ENCODE data around the gene ADAMTS8.

ADAMTS8 gene

GRCh38 chr11:130428316-130429119 is at the start of gene ADAMTS8:
Gene ADAMTS8, minus strand, starts transcription at chr11:130428609. Its CDS starts 323 bp downstream, at chr11:130428286.
- H3K36me3 ChIP-seq (ENCODE audit: control insufficient read depth in 2 of 2, insufficient read depth in 2 of 2, low read length in 2 of 2): no peaks in the 10 kb centered on the region
- no peak within 1 kb of the TSS for H3K9ac ChIP-seq (ENCODE audit: low read depth in 1 of 2, low read length in 2 of 2)
- no peak within 1 kb of the TSS for H3K27ac ChIP-seq (ENCODE audit: low read depth in 2 of 2, low read length in 2 of 2)
- no peaks in the 10 kb centered on the region for H3K9me3 ChIP-seq (ENCODE audit: control insufficient read depth in 2 of 2, low read length in 2 of 2)
- peaks cover 0 to 9% of the 10 kb centered on the region in 2 donors for H3K4me1 ChIP-seq (ENCODE audit: control insufficient read depth in 2 of 2, insufficient read depth in 2 of 2, low read length in 2 of 2)
- H3K27me3 ChIP-seq (ENCODE audit: control insufficient read depth in 2 of 2, insufficient read depth in 2 of 2, low read length in 2 of 2): peaks cover 32 to 36% of the 10 kb centered on the region in 2 donors
- H3K4me3 ChIP-seq (ENCODE audit: low read length in 2 of 2): peak within 1 kb of the TSS; percentile 31 to 40

GRCh38 chr11:130477586-130478203 is 49.3 kb upstream of the ADAMTS8 start:
- peak overlapping the region in 1 of 2 donors; percentile 21 for H3K27ac ChIP-seq (ENCODE audit: low read depth in 2 of 2, low read length in 2 of 2)
- H3K9ac ChIP-seq (ENCODE audit: low read depth in 1 of 2, low read length in 2 of 2): no peak overlapping the region
- H3K36me3 ChIP-seq (ENCODE audit: control insufficient read depth in 2 of 2, insufficient read depth in 2 of 2, low read length in 2 of 2): no peaks in the 10 kb centered on the region
- H3K27me3 ChIP-seq (ENCODE audit: control insufficient read depth in 2 of 2, insufficient read depth in 2 of 2, low read length in 2 of 2): no peaks in the 10 kb centered on the region
- no peaks in the 10 kb centered on the region for H3K9me3 ChIP-seq (ENCODE audit: control insufficient read depth in 2 of 2, low read length in 2 of 2)
- no peak overlapping the region for H3K4me3 ChIP-seq (ENCODE audit: low read length in 2 of 2)
- H3K4me1 ChIP-seq (ENCODE audit: control insufficient read depth in 2 of 2, insufficient read depth in 2 of 2, low read length in 2 of 2): peaks cover 0 to 4% of the 10 kb centered on the region in 2 donors

DNA sequence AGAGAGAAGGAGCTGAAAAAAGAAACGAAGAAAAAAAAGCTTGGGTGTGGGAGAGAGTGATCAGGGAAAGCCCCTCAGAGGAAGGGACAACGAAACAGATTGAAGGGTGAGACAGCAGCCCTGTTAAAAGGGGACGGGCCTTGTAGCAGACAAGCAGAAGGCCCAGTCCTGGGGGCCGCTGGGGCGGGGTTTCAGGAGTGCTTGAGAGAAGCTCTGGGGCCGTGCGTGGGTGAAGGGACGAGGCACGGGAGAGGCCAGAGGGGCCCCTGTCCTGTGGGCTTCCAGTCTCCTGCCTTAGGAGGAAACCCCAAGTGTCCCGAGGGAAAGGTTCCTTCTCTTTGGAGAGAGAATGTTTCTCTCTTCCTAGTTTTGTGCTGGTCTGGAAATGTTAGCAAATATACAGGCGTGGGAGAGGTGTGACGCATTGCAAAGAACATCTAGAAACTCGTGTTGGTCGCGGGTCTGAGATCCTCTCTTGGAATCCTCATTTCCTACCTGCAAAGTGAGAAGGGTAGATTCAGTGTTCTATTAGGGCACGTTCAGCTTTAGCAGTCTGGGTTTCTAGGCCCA is 48.6 kb upstream of the ADAMTS8 start:
- no peaks in the 10 kb centered on the region for H3K36me3 ChIP-seq (ENCODE audit: control insufficient read depth in 2 of 2, insufficient read depth in 2 of 2, low read length in 2 of 2)
- H3K4me1 ChIP-seq (ENCODE audit: control insufficient read depth in 2 of 2, insufficient read depth in 2 of 2, low read length in 2 of 2): peaks cover 0 to 4% of the 10 kb centered on the region in 2 donors
- H3K27ac ChIP-seq (ENCODE audit: low read depth in 2 of 2, low read length in 2 of 2): no peak overlapping the region
- H3K27me3 ChIP-seq (ENCODE audit: control insufficient read depth in 2 of 2, insufficient read depth in 2 of 2, low read length in 2 of 2): no peaks in the 10 kb centered on the region
- no peak overlapping the region for H3K4me3 ChIP-seq (ENCODE audit: low read length in 2 of 2)
- H3K9me3 ChIP-seq (ENCODE audit: control insufficient read depth in 2 of 2, low read length in 2 of 2): no peaks in the 10 kb centered on the region
- H3K9ac ChIP-seq (ENCODE audit: low read depth in 1 of 2, low read length in 2 of 2): no peak overlapping the region

- Histone ChIP-seq H3K27me3 (ENCODE audit: control insufficient read depth in 2 of 2, insufficient read depth in 2 of 2, low read length in 2 of 2) (no peaks in the 10 kb centered on the region), H3K4me1 (ENCODE audit: control insufficient read depth in 2 of 2, insufficient read depth in 2 of 2, low read length in 2 of 2) (peaks cover 0 to 4% of the 10 kb centered on the region in 2 donors), H3K36me3 (ENCODE audit: control insufficient read depth in 2 of 2, insufficient read depth in 2 of 2, low read length in 2 of 2) (no peaks in the 10 kb centered on the region), H3K9ac (ENCODE audit: low read depth in 1 of 2, low read length in 2 of 2) (no peak overlapping the region), H3K27ac (ENCODE audit: low read depth in 2 of 2, low read length in 2 of 2) (no peak overlapping the region), H3K4me3 (ENCODE audit: low read length in 2 of 2) (no peak overlapping the region), H3K9me3 (ENCODE audit: control insufficient read depth in 2 of 2, low read length in 2 of 2) (no peaks in the 10 kb centered on the region)
Measured at GRCh38 chr11:130476200-130476921, 48.0 kb upstream of the ADAMTS8 start.

- H3K4me1 ChIP-seq (ENCODE audit: control insufficient read depth in 2 of 2, insufficient read depth in 2 of 2, low read length in 2 of 2): peaks cover 0 to 4% of the 10 kb centered on the region in 2 donors
- H3K27me3 ChIP-seq (ENCODE audit: control insufficient read depth in 2 of 2, insufficient read depth in 2 of 2, low read length in 2 of 2): no peaks in the 10 kb centered on the region
- H3K9me3 ChIP-seq (ENCODE audit: control insufficient read depth in 2 of 2, low read length in 2 of 2): no peaks in the 10 kb centered on the region
- peaks cover 3 to 5% of the 10 kb centered on the region in 2 donors for H3K36me3 ChIP-seq (ENCODE audit: control insufficient read depth in 2 of 2, insufficient read depth in 2 of 2, low read length in 2 of 2)
- H3K4me3 ChIP-seq (ENCODE audit: low read length in 2 of 2): no peak overlapping the region
- no peak overlapping the region for H3K27ac ChIP-seq (ENCODE audit: low read depth in 2 of 2, low read length in 2 of 2)
- H3K9ac ChIP-seq (ENCODE audit: low read depth in 1 of 2, low read length in 2 of 2): no peak overlapping the region
Measured at GRCh38 chr11:130475426-130476053, 47.1 kb upstream of the ADAMTS8 start.

DNA sequence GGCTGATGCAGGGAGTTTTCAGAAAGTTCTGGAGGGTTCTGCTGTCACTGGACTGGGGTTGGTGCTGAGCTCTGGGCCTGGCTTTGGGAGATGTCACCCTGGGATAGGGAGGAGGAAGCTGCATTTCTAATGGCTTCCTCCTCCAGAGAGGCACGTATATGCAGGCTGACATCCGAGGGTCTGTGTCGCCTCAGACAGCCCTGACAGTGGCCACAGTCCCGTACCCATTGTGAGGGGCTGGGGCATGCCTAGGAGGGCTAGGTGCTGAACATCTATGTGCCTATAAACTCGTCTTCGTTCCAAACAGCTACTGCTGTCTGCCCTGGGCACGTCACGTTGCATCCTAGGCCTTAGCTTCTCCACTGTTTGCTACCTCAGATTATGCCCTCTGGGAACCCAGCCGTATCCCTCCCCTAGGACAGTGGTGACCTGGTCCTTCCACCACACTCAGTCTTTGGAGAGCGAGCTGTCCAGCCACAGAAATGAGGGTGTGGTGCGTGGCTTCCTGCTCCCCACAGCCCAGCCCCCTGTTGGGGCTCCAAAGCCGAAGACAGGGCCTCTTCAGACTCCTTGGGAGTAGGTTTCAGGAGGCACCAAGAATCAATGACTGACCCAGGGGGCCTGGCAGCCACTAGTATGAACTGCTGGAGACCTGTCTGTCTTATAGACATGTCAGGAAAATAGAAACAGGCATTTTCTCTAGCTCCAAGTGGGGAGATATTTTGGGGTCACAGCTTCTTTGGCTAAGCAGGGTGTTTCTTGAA is 46.4 kb upstream of the ADAMTS8 start:
- Histone ChIP-seq H3K4me3 (ENCODE audit: low read length in 2 of 2) (no peak overlapping the region), H3K36me3 (ENCODE audit: control insufficient read depth in 2 of 2, insufficient read depth in 2 of 2, low read length in 2 of 2) (peaks cover 3 to 5% of the 10 kb centered on the region in 2 donors), H3K4me1 (ENCODE audit: control insufficient read depth in 2 of 2, insufficient read depth in 2 of 2, low read length in 2 of 2) (peaks cover 0 to 4% of the 10 kb centered on the region in 2 donors), H3K27ac (ENCODE audit: low read depth in 2 of 2, low read length in 2 of 2) (no peak overlapping the region), H3K9me3 (ENCODE audit: control insufficient read depth in 2 of 2, low read length in 2 of 2) (no peaks in the 10 kb centered on the region), H3K9ac (ENCODE audit: low read depth in 1 of 2, low read length in 2 of 2) (no peak overlapping the region), H3K27me3 (ENCODE audit: control insufficient read depth in 2 of 2, insufficient read depth in 2 of 2, low read length in 2 of 2) (no peaks in the 10 kb centered on the region)

DNA sequence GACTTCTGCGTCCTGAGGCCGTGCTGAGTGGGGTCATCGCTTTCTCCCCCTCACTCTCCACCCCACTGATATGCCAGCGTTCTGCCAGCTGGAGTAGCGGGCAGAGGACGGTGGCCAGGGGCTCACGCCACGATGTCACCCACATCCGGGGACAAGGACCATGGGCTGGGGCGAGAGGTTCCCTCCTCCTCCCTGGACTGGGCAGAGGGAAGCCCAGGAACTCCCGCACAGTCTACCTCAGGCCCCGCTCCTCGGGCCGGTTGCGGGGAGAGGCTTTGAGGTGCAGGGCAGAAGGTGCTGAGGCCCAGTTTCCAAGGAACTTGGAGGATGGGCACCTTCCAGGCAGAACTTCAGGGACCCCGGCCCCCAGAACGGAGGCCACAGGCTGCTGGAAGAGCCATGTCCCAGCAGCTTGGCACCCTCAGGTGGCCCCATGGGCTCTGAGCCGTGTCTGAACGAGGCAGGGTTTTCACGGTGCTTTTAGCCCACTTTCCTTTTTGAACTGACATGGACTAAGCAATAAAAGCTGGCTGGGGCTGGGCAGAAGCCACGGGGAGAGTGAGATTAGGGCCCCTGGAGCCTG is 45.5 kb upstream of the ADAMTS8 start:
- no peak overlapping the region for H3K4me3 ChIP-seq (ENCODE audit: low read length in 2 of 2)
- no peaks in the 10 kb centered on the region for H3K9me3 ChIP-seq (ENCODE audit: control insufficient read depth in 2 of 2, low read length in 2 of 2)
- no peaks in the 10 kb centered on the region for H3K27me3 ChIP-seq (ENCODE audit: control insufficient read depth in 2 of 2, insufficient read depth in 2 of 2, low read length in 2 of 2)
- H3K36me3 ChIP-seq (ENCODE audit: control insufficient read depth in 2 of 2, insufficient read depth in 2 of 2, low read length in 2 of 2): peaks cover 3 to 5% of the 10 kb centered on the region in 2 donors
- peaks cover 0 to 4% of the 10 kb centered on the region in 2 donors for H3K4me1 ChIP-seq (ENCODE audit: control insufficient read depth in 2 of 2, insufficient read depth in 2 of 2, low read length in 2 of 2)
- H3K9ac ChIP-seq (ENCODE audit: low read depth in 1 of 2, low read length in 2 of 2): no peak overlapping the region
- H3K27ac ChIP-seq (ENCODE audit: low read depth in 2 of 2, low read length in 2 of 2): no peak overlapping the region

GRCh38 chr11:130473056-130473794 is 44.8 kb upstream of the ADAMTS8 start:
- no peak overlapping the region for H3K27ac ChIP-seq (ENCODE audit: low read depth in 2 of 2, low read length in 2 of 2)
- no peak overlapping the region for H3K4me3 ChIP-seq (ENCODE audit: low read length in 2 of 2)
- peaks cover 3 to 5% of the 10 kb centered on the region in 2 donors for H3K36me3 ChIP-seq (ENCODE audit: control insufficient read depth in 2 of 2, insufficient read depth in 2 of 2, low read length in 2 of 2)
- H3K4me1 ChIP-seq (ENCODE audit: control insufficient read depth in 2 of 2, insufficient read depth in 2 of 2, low read length in 2 of 2): no peaks in the 10 kb centered on the region
- no peaks in the 10 kb centered on the region for H3K9me3 ChIP-seq (ENCODE audit: control insufficient read depth in 2 of 2, low read length in 2 of 2)
- H3K27me3 ChIP-seq (ENCODE audit: control insufficient read depth in 2 of 2, insufficient read depth in 2 of 2, low read length in 2 of 2): no peaks in the 10 kb centered on the region
- no peak overlapping the region for H3K9ac ChIP-seq (ENCODE audit: low read depth in 1 of 2, low read length in 2 of 2)

Data from mucosa of rectum (tissue), 2 donors.